Parathyroid adenoma (tissue), 2 donors: ENCODE data around the gene MAP7D2.

Experiments used
- H2AFZ ChIP-seq: fragments of 300-600 bp; sonication (generic); one replicate; pipeline ENCODE4 v1.7.0; 2017; ENCODE audit warnings: antibody characterized with exemption, mild to moderate bottlenecking
- H3K27ac ChIP-seq: fragments of 300-600 bp; sonication (generic); one replicate; pipeline ENCODE4 v1.7.0; 2017
- H3K27me3 ChIP-seq: fragments of 300-600 bp; sonication (generic); one replicate; pipeline ENCODE4 v1.7.0; 2017; ENCODE audit warnings: low read length; ENCODE audit not compliant: control insufficient read depth, insufficient read depth
- H3K36me3 ChIP-seq: fragments of 300-600 bp; sonication (generic); one replicate; pipeline ENCODE4 v1.7.0; 2017; ENCODE audit warnings: low read length; ENCODE audit not compliant: control insufficient read depth, insufficient read depth
- H3K4me1 ChIP-seq: fragments of 300-600 bp; sonication (generic); one replicate; pipeline ENCODE4 v1.7.0; 2017; ENCODE audit warnings: control low read depth
- H3K4me2 ChIP-seq: fragments of 300-600 bp; sonication (generic); one replicate; pipeline ENCODE4 v1.7.0; 2017; ENCODE audit warnings: low read length
- H3K4me3 ChIP-seq: fragments of 300-600 bp; sonication (generic); one replicate; pipeline ENCODE4 v1.7.0; 2017; ENCODE audit warnings: low read depth, low read length
- H3K79me2 ChIP-seq: fragments of 300-600 bp; sonication (generic); one replicate; pipeline ENCODE4 v1.7.0; 2017; ENCODE audit warnings: control low read depth
- H3K9ac ChIP-seq: fragments of 300-600 bp; sonication (generic); one replicate; pipeline ENCODE4 v1.7.0; 2017; ENCODE audit warnings: mild to moderate bottlenecking
- H3K9me3 ChIP-seq: fragments of 300-600 bp; sonication (generic); one replicate; pipeline ENCODE4 v1.7.0; 2017; ENCODE audit warnings: low read length; ENCODE audit not compliant: control insufficient read depth
- TF ChIP-seq, protein P1 (sequence below): fragments of 300-600 bp; sonication (generic); IDR thresholded peaks from one replicate; pipeline ENCODE4 v1.7.0; 2017; ENCODE audit warnings: antibody characterized with exemption, mild to moderate bottlenecking
- donor health status: primary hyperparathyroidism.

The MAP7D2 gene

DNA sequence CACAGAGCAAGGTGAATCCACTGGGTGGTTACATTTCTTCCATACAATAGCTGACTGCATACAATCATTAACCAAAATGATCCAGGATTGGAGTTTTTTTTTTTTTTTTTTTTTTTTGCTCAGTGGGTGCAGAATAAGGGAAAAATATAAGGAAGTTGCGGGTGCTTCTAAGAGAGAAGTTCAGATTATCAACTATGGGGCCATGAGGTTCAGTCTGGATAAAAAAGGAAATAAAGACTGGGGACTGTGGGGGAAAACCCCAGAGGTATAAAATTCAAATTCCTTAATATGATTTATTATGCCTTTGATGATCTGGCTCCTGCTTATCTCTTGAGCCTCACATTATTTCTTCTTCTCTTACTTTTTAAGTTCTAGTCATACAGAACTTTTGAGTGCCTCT is 30.9 kb upstream of the MAP7D2 start:
- H3K9ac ChIP-seq = no peak overlapping the region

DNA sequence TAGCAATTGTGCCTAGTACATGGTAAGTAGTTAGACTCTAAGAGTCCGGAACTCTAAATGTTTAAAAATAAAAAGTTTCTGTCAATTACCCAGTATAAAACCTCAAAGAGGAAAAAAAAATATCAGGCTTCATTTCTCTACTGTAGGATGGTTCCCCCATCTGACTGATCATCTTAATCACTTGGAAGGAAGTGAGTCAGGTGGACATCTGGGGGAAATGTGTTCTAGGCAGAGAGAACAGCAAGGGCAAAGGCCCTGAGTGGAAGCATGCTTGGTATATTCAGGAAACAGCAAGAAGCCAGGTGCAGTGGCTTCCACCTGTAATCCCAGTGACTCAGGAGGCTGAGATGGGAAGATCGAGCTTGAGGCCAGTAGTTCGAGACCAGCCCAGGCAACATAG is 27.8 kb upstream of the MAP7D2 start:
- H3K27ac ChIP-seq = no peak overlapping the region
- H3K4me2 ChIP-seq = no peak overlapping the region
- H3K9me3 ChIP-seq = no peaks in the 10 kb centered on the region
- TF ChIP-seq, protein P1, sequence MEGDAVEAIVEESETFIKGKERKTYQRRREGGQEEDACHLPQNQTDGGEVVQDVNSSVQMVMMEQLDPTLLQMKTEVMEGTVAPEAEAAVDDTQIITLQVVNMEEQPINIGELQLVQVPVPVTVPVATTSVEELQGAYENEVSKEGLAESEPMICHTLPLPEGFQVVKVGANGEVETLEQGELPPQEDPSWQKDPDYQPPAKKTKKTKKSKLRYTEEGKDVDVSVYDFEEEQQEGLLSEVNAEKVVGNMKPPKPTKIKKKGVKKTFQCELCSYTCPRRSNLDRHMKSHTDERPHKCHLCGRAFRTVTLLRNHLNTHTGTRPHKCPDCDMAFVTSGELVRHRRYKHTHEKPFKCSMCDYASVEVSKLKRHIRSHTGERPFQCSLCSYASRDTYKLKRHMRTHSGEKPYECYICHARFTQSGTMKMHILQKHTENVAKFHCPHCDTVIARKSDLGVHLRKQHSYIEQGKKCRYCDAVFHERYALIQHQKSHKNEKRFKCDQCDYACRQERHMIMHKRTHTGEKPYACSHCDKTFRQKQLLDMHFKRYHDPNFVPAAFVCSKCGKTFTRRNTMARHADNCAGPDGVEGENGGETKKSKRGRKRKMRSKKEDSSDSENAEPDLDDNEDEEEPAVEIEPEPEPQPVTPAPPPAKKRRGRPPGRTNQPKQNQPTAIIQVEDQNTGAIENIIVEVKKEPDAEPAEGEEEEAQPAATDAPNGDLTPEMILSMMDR = no peak
- no peaks in the 10 kb centered on the region for H3K79me2 ChIP-seq
- H2AFZ ChIP-seq = no peak overlapping the region
- H3K4me1 ChIP-seq = no peaks in the 10 kb centered on the region
- H3K27me3 ChIP-seq = no peaks in the 10 kb centered on the region
- no peak overlapping the region for H3K4me3 ChIP-seq
- no peak overlapping the region for H3K9ac ChIP-seq
- no peaks in the 10 kb centered on the region for H3K36me3 ChIP-seq

More for the DNA sequence above, 30.9 kb upstream of the MAP7D2 start:
- TF ChIP-seq, protein P1 = no peak
- no peaks in the 10 kb centered on the region for H3K36me3 ChIP-seq
- H3K9me3 ChIP-seq = no peaks in the 10 kb centered on the region
- H3K27me3 ChIP-seq = no peaks in the 10 kb centered on the region
- H2AFZ ChIP-seq = no peak overlapping the region
- no peaks in the 10 kb centered on the region for H3K79me2 ChIP-seq
- H3K4me2 ChIP-seq = no peak overlapping the region
- no peak overlapping the region for H3K4me3 ChIP-seq
- H3K27ac ChIP-seq = no peak overlapping the region
- H3K4me1 ChIP-seq = no peaks in the 10 kb centered on the region

DNA sequence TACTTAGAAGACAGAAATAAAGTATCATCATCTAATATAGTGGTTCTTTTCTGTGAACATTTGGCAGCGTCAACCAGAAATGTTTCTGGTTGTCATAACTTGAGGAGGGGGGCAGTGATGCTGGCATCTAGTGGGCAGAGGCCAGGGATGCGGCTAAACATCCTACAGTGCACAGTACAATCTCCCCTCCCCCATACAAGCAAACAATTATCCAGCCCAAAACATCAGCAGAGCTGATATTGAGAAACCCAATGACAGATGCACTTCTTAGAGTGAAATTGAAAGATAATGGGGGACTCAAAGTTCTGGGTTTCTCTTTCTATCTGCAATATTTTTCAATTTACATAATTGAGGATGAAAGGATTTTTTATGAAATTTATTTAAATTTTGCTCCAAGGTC is 26.9 kb upstream of the MAP7D2 start:
- no peak overlapping the region for H3K4me2 ChIP-seq
- H3K9me3 ChIP-seq = no peaks in the 10 kb centered on the region
- no peak overlapping the region for H3K27ac ChIP-seq
- TF ChIP-seq, protein P1 = no peak
- H3K79me2 ChIP-seq = no peaks in the 10 kb centered on the region
- H3K9ac ChIP-seq = no peak overlapping the region
- no peak overlapping the region for H2AFZ ChIP-seq
- no peaks in the 10 kb centered on the region for H3K27me3 ChIP-seq
- H3K4me1 ChIP-seq = peaks cover 2% of the 10 kb centered on the region
- no peaks in the 10 kb centered on the region for H3K36me3 ChIP-seq
- H3K4me3 ChIP-seq = no peak overlapping the region

DNA sequence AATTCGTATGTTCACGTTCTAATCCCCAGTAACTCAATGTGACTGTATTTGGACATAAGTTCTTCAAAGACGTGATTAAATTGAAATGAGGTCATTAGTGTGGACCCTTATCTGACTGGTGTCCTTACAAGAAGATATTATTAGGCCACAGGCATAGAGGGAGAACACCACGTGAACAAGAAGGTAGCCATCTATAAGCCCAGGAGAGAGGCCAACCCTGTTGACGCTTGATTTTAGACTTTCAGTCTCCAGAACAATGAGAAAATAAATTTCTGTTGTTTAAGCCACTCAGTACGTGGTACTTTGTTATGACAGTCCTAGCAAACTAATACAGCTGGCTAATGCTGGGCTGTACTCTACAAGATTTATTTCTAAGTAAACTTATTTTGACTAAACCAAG is 26.4 kb upstream of the MAP7D2 start:
- Histone ChIP-seq H3K27me3 (no peaks in the 10 kb centered on the region), H3K27ac (peak overlapping the region; percentile 19), H3K9ac (no peak overlapping the region), H3K4me3 (no peak overlapping the region), H3K4me2 (no peak overlapping the region), H2AFZ (no peak overlapping the region), H3K4me1 (peaks cover 2% of the 10 kb centered on the region), H3K36me3 (no peaks in the 10 kb centered on the region), H3K79me2 (no peaks in the 10 kb centered on the region), H3K9me3 (no peaks in the 10 kb centered on the region)
- TF ChIP-seq, protein P1 = no peak

DNA sequence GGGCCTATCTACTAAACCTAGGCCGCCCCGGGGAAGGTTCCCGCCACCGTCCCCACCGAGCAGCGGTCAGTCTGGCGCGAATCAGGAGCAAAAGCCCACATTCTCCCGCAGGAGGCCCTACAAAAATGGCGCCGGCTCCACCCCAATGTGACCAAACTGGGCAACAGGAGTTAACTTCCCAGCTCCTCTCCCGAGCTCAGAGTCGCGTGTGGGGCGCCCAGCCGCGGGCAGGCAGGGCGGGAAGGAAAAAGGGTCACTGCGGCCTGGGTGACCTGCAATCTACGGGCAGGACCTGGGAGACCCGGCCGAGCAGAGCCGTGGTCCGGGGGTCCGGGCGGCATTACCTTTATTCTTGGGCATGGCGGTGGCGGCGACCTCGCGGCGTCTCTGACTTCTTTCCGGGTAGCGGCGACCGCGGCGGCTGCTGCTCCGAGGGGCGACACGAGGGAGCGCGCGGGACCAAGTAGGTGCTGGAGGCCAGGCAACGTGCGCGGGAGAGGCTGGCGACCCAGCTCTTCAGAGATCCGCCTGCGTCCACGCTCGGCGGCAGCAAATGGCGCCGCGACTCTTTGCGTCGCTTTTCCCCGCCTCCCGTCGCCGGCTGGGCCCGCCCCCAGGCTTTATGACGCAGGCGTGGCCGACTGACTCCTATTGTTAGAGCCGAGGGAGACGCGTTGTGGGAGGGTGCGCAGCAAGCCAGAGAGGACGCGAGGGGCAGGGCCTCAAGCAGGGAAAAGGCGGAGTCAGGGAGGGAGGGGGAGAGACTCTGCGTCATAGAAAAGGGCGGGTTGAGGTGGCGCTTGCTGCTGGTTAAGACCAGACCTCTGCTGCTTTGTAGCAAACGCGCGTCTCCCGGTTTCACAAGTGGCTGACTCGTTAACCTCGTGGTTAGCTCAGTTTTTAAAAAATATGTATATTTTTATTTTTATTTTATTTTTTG is 24.8 kb upstream of the MAP7D2 start, which contains the start of gene EIF1AX:
TSS of gene EIF1AX (minus strand) at position 558 of the 940 bp plus-strand sequence. CDS start at position 360, 198 bp downstream.
- Histone ChIP-seq H3K9me3 (no peaks in the 10 kb centered on the region), H3K4me2 (peak within 1 kb of the TSS; percentile 82), H3K27me3 (no peaks in the 10 kb centered on the region), H3K36me3 (no peaks in the 10 kb centered on the region), H2AFZ (peak within 1 kb of the TSS; percentile 85), H3K27ac (peak within 1 kb of the TSS; percentile 81), H3K9ac (peak within 1 kb of the TSS; percentile 61), H3K4me1 (peaks cover 2% of the 10 kb centered on the region), H3K79me2 (peaks cover 2% of the 10 kb centered on the region), H3K4me3 (peak within 1 kb of the TSS; percentile 80)
- TF ChIP-seq, protein P1 = no peak
